Suprapubic skin (tissue), 4 donors: ENCODE data around the gene CENPX.

Experiments used
- CTCF ChIP-seq, 2 donors: fragments of 200-600 bp in 1 of 2; fragments of 450-650 bp in 1 of 2; sonication (generic) in 1 of 2; IDR thresholded peaks; one replicate each; pipeline ENCODE4 v1.5.1; 2016 to 2019; ENCODE audit warnings: antibody characterized with exemption in 2 of 2, mild to moderate bottlenecking in 1 of 2, moderate library complexity in 1 of 2
- POLR2A ChIP-seq, 2 donors: fragments of 450-650 bp; IDR thresholded peaks; one replicate each; pipeline ENCODE4 v1.6.1; 2017; ENCODE audit warnings: antibody characterized with exemption in 2 of 2, mild to moderate bottlenecking in 2 of 2, moderate library complexity in 2 of 2
- POLR2AphosphoS5 ChIP-seq, 3 donors: sonication (generic); formaldehyde crosslinking; IDR thresholded peaks; one replicate each; pipeline ENCODE4 v1.6.1; 2017; ENCODE audit warnings: antibody characterized with exemption in 3 of 3

DNA sequence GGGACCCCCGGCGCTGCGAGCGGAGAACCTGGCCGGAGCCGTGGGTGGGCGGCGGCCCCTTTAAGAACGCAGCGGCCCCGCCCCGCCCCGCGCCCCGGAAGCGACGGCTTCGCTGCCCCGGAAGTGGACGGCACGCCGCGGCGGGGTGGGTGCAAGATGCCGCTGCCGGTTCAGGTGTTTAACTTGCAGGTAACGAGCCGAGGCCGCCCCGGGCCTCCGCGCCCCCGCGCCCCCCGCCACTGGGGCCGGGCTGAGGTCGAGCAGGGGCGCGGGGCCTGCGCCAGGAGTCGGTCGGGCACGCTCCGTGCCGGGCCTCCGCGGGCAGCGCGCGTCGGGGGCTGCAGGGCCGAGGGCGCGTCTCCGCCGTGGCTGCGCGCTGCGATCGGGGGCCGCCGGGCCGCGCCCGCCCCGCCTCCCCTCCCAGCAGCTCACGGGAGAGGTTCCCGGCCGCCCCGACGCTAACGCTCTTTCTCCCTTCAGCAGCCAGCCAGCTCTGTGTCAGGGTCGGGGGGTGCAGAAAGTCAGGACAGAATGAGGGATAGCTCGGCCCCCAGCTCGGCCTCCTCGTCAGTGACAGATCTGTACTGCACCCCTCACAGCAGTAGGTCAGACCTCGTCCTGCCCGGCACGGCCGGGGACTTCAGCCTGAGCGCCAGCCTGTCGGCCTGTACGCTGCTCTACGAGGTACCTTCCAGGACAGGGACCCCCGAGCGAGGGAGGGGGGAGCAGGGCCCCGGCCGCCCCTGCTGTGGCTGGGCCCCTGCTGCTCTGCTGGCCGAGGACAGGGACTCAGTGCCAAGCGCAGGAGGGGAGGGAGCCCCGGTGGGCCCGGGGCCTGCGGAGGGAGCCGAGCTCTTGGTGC is 29.3 kb upstream of the CENPX start, which contains the start of the genes GPS1 and RFNG:
- TF ChIP-seq POLR2AphosphoS5 (IDR thresholded peaks at IDR 0.05) = no peak
- no peak for TF ChIP-seq CTCF (IDR thresholded peaks at IDR 0.05)
- no peak for TF ChIP-seq POLR2A (IDR thresholded peaks at IDR 0.05)
